ENCODE measurements around the gene XAB2. TPM values are rescaled to one million over a fixed set of nuclear protein-coding genes. Genes with fewer than 3 reads are reported as not detected.

The XAB2 gene
- total and polyA plus RNA-seq, 9 donors: 4.2 to 71.7 (median 50.8) TPM

DNA sequence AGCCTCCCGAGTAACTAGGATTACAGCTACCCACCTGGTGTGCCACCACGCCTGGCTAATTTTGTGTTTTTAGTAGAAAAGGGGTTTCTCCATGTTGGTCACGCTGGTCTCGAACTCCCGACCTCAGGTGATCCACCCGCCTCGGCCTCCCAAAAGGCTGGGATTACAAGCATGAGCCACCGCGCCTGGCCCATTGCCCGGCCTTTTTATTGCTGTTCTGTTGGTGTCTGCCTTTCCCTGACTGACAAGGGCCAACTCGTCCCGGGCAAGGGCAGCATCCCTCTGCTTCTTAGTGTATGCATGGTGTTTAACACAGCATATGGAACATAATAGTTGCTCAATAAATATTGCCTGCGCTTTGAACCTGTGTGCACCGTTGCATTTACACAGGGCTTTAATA lies 33.3 kb upstream of the XAB2 start:
- Histone ChIP-seq H3K27me3 (no peaks in the 10 kb centered on the region), H3K4me3 (no peak overlapping the region), H3K27ac (no peak overlapping the region), H3K36me3 (no peaks in the 10 kb centered on the region), H3K9me3 (no peaks in the 10 kb centered on the region), H3K4me1 (ENCODE audit: insufficient read depth) (no peaks in the 10 kb centered on the region)
- 82 to 87% (median 84%) methylated on average over 14 of the region's 14 CpGs for WGBS, 3 donors
- TF ChIP-seq, protein P1, sequence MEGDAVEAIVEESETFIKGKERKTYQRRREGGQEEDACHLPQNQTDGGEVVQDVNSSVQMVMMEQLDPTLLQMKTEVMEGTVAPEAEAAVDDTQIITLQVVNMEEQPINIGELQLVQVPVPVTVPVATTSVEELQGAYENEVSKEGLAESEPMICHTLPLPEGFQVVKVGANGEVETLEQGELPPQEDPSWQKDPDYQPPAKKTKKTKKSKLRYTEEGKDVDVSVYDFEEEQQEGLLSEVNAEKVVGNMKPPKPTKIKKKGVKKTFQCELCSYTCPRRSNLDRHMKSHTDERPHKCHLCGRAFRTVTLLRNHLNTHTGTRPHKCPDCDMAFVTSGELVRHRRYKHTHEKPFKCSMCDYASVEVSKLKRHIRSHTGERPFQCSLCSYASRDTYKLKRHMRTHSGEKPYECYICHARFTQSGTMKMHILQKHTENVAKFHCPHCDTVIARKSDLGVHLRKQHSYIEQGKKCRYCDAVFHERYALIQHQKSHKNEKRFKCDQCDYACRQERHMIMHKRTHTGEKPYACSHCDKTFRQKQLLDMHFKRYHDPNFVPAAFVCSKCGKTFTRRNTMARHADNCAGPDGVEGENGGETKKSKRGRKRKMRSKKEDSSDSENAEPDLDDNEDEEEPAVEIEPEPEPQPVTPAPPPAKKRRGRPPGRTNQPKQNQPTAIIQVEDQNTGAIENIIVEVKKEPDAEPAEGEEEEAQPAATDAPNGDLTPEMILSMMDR (IDR thresholded peaks at IDR 0.05): no peak
- no peak for TF ChIP-seq EP300 (IDR thresholded peaks at IDR 0.05)
- no peak for TF ChIP-seq POLR2A (IDR thresholded peaks at IDR 0.05)
- intact Hi-C loops (cut with DNase I): no loop called here
- DNase-seq: no peak

- no peaks in the 10 kb centered on the region for H3K9me3 ChIP-seq
- 71 to 76% (median 71%) methylated on average over 8 of the region's 8 CpGs for WGBS, 3 donors
- no peaks in the 10 kb centered on the region for H3K36me3 ChIP-seq
- DNase-seq: no peak
- intact Hi-C loops (cut with DNase I): no loop called here
- no peaks in the 10 kb centered on the region for H3K27me3 ChIP-seq
- H3K4me3 ChIP-seq: no peak overlapping the region
- no peaks in the 10 kb centered on the region for H3K4me1 ChIP-seq (ENCODE audit: insufficient read depth)
- no peak for TF ChIP-seq EP300 (IDR thresholded peaks at IDR 0.05)
- TF ChIP-seq, protein P1 (IDR thresholded peaks at IDR 0.05): no peak
- no peak for TF ChIP-seq POLR2A (IDR thresholded peaks at IDR 0.05)
- no peak overlapping the region for H3K27ac ChIP-seq
These were observed 32.6 kb upstream of the XAB2 start for GRCh38 chr19:7661744-7662538.

DNA sequence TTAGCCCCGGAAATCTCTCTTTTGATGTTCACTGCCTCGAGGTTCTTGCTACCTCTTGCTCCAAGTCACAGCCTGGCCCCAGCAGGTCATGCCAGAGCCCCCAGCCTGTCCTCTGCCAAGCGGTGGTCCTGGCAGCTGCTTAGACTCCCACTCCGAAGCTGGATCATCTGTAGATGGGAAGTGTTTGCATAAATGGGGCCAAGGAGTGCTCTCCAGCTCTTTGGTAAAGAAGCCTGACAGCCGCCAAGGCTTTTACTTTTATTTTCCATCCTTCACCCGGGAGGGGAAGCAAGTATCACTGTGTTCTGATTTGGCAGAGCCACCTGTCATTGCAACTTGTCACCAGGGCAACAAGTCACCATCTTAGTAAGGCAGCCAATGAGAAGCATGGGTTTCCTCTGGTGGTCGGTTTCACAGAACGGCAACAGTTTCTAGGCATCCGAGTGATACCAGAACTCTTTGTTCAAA lies 28.9 kb upstream of the XAB2 start:
- no peak overlapping the region for H3K4me3 ChIP-seq
- 15 to 31% (median 17%) methylated on average over 9 of the region's 9 CpGs for WGBS, 3 donors
- no peak overlapping the region for H3K27ac ChIP-seq
- H3K9me3 ChIP-seq: no peaks in the 10 kb centered on the region
- no peaks in the 10 kb centered on the region for H3K27me3 ChIP-seq
- intact Hi-C loops (cut with DNase I): no loop called here
- no peaks in the 10 kb centered on the region for H3K4me1 ChIP-seq (ENCODE audit: insufficient read depth)
- DNase-seq: no peak
- TF ChIP-seq, protein P1 (IDR thresholded peaks at IDR 0.05): no peak
- no peak for TF ChIP-seq POLR2A (IDR thresholded peaks at IDR 0.05)
- TF ChIP-seq EP300 (IDR thresholded peaks at IDR 0.05): no peak
- H3K36me3 ChIP-seq: no peaks in the 10 kb centered on the region

GRCh38 chr19:7657131-7657751 lies 27.9 kb upstream of the XAB2 start:
- 50 to 56% (median 55%) methylated on average over 14 of the region's 14 CpGs for WGBS, 3 donors
- no peak overlapping the region for H3K27ac ChIP-seq
- no peaks in the 10 kb centered on the region for H3K4me1 ChIP-seq (ENCODE audit: insufficient read depth)
- TF ChIP-seq EP300 (IDR thresholded peaks at IDR 0.05): no peak
- TF ChIP-seq POLR2A (IDR thresholded peaks at IDR 0.05): no peak
- TF ChIP-seq, protein P1 (IDR thresholded peaks at IDR 0.05): no peak
- H3K27me3 ChIP-seq: no peaks in the 10 kb centered on the region
- no peak overlapping the region for H3K4me3 ChIP-seq
- H3K9me3 ChIP-seq: no peaks in the 10 kb centered on the region
- intact Hi-C loops (cut with DNase I): no loop called here
- H3K36me3 ChIP-seq: no peaks in the 10 kb centered on the region
- DNase-seq: no peak

Measured in ovary (tissue), 9 donors.